ENCODE data around the gene STPG2.

The STPG2 gene

DNA sequence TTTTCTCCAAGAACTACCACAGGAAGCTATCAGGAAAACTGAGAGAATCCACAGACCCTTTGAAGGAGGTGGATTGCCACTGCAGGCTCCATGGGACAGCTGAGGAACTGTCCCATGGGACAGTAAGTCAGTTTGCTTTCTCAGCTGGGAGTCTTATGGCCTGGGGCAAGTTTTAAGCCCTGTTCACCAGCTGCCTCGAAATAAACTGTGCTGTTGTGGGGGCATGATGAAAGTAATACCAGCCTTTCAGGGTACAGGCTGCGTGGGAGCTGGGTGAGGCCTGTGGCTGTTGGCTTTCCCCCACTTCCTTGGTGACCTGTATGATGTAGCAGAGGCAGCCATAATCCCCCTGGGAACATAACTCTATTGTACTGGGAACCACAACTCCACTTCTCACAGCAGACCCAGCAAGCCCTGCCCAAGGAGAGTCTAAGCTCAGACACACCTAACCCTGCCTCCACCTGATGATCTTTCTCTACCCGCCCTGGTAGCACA is 452.1 kb downstream of the STPG2 start:
- H3K4me1 ChIP-seq (ENCODE audit: low read length) = no peaks in the 10 kb centered on the region
- no peak overlapping the region for H3K9ac ChIP-seq (ENCODE audit: low read length)
- no peaks in the 10 kb centered on the region for H3K9me3 ChIP-seq (replicated peaks; ENCODE audit: insufficient read depth, low read length)
- no peaks in the 10 kb centered on the region for H3K27me3 ChIP-seq (replicated peaks; ENCODE audit: insufficient read depth, low read length)
- no peaks in the 10 kb centered on the region for H3K9me2 ChIP-seq (replicated peaks; ENCODE audit: insufficient read depth, low read length)
- H3K4me2 ChIP-seq (ENCODE audit: low read depth, low read length) = no peak overlapping the region
- no peak for DNase-seq
- H3K4me3 ChIP-seq (ENCODE audit: low read length) = no peak overlapping the region
- no peaks in the 10 kb centered on the region for H3K36me3 ChIP-seq (replicated peaks; ENCODE audit: insufficient read depth, low read length)
- no peaks in the 10 kb centered on the region for H3K79me2 ChIP-seq (ENCODE audit: low read length)
- H2AFZ ChIP-seq (ENCODE audit: low read length) = no peak overlapping the region
- H3K27ac ChIP-seq (ENCODE audit: low read length) = no peak overlapping the region
- TF ChIP-seq EZH2 (optimal IDR thresholded peaks at IDR 0.05; ENCODE audit: low read depth, low read length) (no peak), EZH2phosphoT487 (IDR thresholded peaks at IDR 0.05; ENCODE audit: low read length) (no peak)
- TF ChIP-seq, protein P1, sequence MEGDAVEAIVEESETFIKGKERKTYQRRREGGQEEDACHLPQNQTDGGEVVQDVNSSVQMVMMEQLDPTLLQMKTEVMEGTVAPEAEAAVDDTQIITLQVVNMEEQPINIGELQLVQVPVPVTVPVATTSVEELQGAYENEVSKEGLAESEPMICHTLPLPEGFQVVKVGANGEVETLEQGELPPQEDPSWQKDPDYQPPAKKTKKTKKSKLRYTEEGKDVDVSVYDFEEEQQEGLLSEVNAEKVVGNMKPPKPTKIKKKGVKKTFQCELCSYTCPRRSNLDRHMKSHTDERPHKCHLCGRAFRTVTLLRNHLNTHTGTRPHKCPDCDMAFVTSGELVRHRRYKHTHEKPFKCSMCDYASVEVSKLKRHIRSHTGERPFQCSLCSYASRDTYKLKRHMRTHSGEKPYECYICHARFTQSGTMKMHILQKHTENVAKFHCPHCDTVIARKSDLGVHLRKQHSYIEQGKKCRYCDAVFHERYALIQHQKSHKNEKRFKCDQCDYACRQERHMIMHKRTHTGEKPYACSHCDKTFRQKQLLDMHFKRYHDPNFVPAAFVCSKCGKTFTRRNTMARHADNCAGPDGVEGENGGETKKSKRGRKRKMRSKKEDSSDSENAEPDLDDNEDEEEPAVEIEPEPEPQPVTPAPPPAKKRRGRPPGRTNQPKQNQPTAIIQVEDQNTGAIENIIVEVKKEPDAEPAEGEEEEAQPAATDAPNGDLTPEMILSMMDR (IDR thresholded peaks at IDR 0.05; ENCODE audit: low read length) = no peak
- no peaks in the 10 kb centered on the region for H4K20me1 ChIP-seq (ENCODE audit: insufficient read depth, low read length)
- H3F3A ChIP-seq (ENCODE audit: insufficient read depth, low read length) = no peaks in the 10 kb centered on the region

DNA sequence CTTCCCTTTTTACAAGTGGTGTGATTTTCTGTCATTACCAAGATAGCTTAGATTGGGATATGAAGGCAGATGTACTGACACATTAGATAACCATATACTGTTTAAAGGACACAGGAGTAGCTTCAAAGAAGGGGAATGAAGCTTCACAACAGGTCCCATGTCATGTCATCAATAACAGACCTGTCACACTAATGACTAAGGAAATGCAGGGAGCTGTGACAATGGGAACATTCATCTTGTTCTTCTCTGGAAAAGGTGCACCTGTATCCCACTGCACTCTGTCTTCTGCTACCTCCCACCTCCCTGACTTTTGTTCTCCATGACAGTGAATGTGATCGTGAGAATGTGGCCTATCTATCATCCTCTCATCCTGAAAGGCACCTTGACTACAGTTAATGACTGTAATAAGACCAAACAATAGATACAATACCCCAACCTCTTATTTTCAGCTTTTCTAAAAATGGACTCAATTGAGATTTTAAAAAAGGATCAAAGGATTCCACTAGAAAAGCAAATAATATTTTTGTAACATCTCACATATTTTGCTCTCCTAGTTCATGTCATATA is 472.5 kb downstream of the STPG2 start:
- Histone ChIP-seq H3K4me2 (ENCODE audit: low read depth, low read length) (no peak overlapping the region), H2AFZ (ENCODE audit: low read length) (no peak overlapping the region), H3K27me3 (replicated peaks; ENCODE audit: insufficient read depth, low read length) (no peaks in the 10 kb centered on the region), H3K4me1 (ENCODE audit: low read length) (no peaks in the 10 kb centered on the region), H3K27ac (ENCODE audit: low read length) (no peak overlapping the region), H3F3A (ENCODE audit: insufficient read depth, low read length) (no peaks in the 10 kb centered on the region), H3K9ac (ENCODE audit: low read length) (no peak overlapping the region), H3K36me3 (replicated peaks; ENCODE audit: insufficient read depth, low read length) (no peaks in the 10 kb centered on the region), H3K9me2 (replicated peaks; ENCODE audit: insufficient read depth, low read length) (no peaks in the 10 kb centered on the region), H4K20me1 (ENCODE audit: insufficient read depth, low read length) (no peaks in the 10 kb centered on the region), H3K79me2 (ENCODE audit: low read length) (no peaks in the 10 kb centered on the region), H3K4me3 (ENCODE audit: low read length) (no peak overlapping the region), H3K9me3 (replicated peaks; ENCODE audit: insufficient read depth, low read length) (no peaks in the 10 kb centered on the region)
- no peak for DNase-seq
- TF ChIP-seq EZH2phosphoT487 (IDR thresholded peaks at IDR 0.05; ENCODE audit: low read length) = no peak
- TF ChIP-seq, protein P1 (IDR thresholded peaks at IDR 0.05; ENCODE audit: low read length) = no peak
- TF ChIP-seq EZH2 (optimal IDR thresholded peaks at IDR 0.05; ENCODE audit: low read depth, low read length) = no peak

DNA sequence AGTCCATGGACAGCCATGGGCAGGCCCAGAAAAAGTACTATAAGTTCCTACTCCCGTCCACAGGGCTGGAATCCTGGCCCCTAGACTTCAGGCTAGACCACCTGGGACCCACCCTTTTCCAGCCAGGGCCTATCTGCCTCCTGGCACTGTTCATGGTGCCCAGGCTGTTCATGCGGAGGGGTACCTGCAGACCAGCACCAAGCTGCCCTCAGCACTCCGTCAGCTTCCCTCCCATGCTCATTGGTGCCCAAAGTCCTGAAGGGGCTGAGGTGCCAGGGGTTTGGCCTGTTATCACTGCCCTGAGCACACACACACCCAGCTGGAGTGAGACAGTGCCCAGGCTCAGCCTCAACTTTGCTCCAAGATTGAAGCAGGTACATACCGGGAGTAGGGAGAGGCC is 477.7 kb downstream of the STPG2 start:
- H3K9me3 ChIP-seq (replicated peaks; ENCODE audit: insufficient read depth, low read length) = no peaks in the 10 kb centered on the region
- no peak overlapping the region for H3K4me2 ChIP-seq (ENCODE audit: low read depth, low read length)
- H3K9ac ChIP-seq (ENCODE audit: low read length) = no peak overlapping the region
- no peaks in the 10 kb centered on the region for H3K4me1 ChIP-seq (ENCODE audit: low read length)
- H4K20me1 ChIP-seq (ENCODE audit: insufficient read depth, low read length) = no peaks in the 10 kb centered on the region
- no peaks in the 10 kb centered on the region for H3K27me3 ChIP-seq (replicated peaks; ENCODE audit: insufficient read depth, low read length)
- no peaks in the 10 kb centered on the region for H3F3A ChIP-seq (ENCODE audit: insufficient read depth, low read length)
- no peaks in the 10 kb centered on the region for H3K79me2 ChIP-seq (ENCODE audit: low read length)
- no peak for TF ChIP-seq EZH2 (optimal IDR thresholded peaks at IDR 0.05; ENCODE audit: low read depth, low read length)
- TF ChIP-seq, protein P1 (IDR thresholded peaks at IDR 0.05; ENCODE audit: low read length) = no peak
- TF ChIP-seq EZH2phosphoT487 (IDR thresholded peaks at IDR 0.05; ENCODE audit: low read length) = no peak
- no peak overlapping the region for H3K27ac ChIP-seq (ENCODE audit: low read length)
- no peak overlapping the region for H3K4me3 ChIP-seq (ENCODE audit: low read length)
- no peak overlapping the region for H2AFZ ChIP-seq (ENCODE audit: low read length)
- no peaks in the 10 kb centered on the region for H3K36me3 ChIP-seq (replicated peaks; ENCODE audit: insufficient read depth, low read length)
- no peaks in the 10 kb centered on the region for H3K9me2 ChIP-seq (replicated peaks; ENCODE audit: insufficient read depth, low read length)
- DNase-seq = no peak
